A549 (cell line): ENCODE measurements around the gene TRIM45.

ENCODE experiments used
- CHD4 ChIP-seq: fragments of 200-600 bp; sonication (generic); IDR thresholded peaks from 2 replicates; pipeline ENCODE4 v1.6.1; 2016; ENCODE audit warnings: antibody characterized with exemption, mild to moderate bottlenecking, borderline replicate concordance
- CTCF ChIP-seq: fragments of >200 bp; sonication (Bioruptor Twin); formaldehyde crosslinking; IDR thresholded peaks from 3 replicates; pipeline ENCODE4 v1.5.1; 2016
- EP300 ChIP-seq, 2 experiments: fragments of >200 bp; sonication (Bioruptor Twin); formaldehyde crosslinking; IDR thresholded peaks; 2 replicates in 1 of 2; 3 replicates in 1 of 2; pipeline ENCODE4 v1.6.1; 2016 to 2017
- FOXS1 ChIP-seq: fragments of 250-450 bp; sonication (Bioruptor Pico); IDR thresholded peaks from 2 replicates; pipeline ENCODE4 v1.5.0; 2020; ENCODE audit warnings: mild to moderate bottlenecking, moderate library complexity
- JUNB ChIP-seq: fragments of >200 bp; sonication (Bioruptor Twin); formaldehyde crosslinking; IDR thresholded peaks from 2 replicates; pipeline ENCODE4 v1.6.1; 2016
- NFE2L2 ChIP-seq: fragments of 150-350 bp; conservative IDR thresholded peaks from 2 replicates; pipeline ENCODE4 v1.6.1; 2014; ENCODE audit warnings: low read length
- NR3C1 ChIP-seq: fragments of >200 bp; sonication (Bioruptor Twin); formaldehyde crosslinking; IDR thresholded peaks from 3 replicates; pipeline ENCODE4 v1.6.1; 2017
- POLR2A ChIP-seq: IDR thresholded peaks from 2 replicates; pipeline ENCODE4 v1.6.1; 2012; ENCODE audit warnings: mild to moderate bottlenecking, low read length
- RCOR1 ChIP-seq: fragments of 150-350 bp; IDR thresholded peaks from 2 replicates; pipeline ENCODE4 v1.6.1; 2014; ENCODE audit warnings: antibody characterized with exemption, low read length, low read depth
- REST ChIP-seq: fragments of 200-600 bp; sonication (generic); IDR thresholded peaks from 2 replicates; pipeline ENCODE4 v1.6.1; 2016; ENCODE audit warnings: antibody characterized with exemption, mild to moderate bottlenecking, moderate library complexity
- ZFP36 ChIP-seq: fragments of 450-650 bp; IDR thresholded peaks from 2 replicates; pipeline ENCODE4 v1.6.1; 2014; ENCODE audit warnings: borderline replicate concordance; ENCODE audit not compliant: partially characterized antibody

- no peak for TF ChIP-seq CTCF
- TF ChIP-seq RCOR1, result no peak
- no peak for TF ChIP-seq EP300 (IDR thresholded peaks at IDR 0.05)
- TF ChIP-seq ZFP36, result no peak
- TF ChIP-seq CHD4, result no peak
- no peak for TF ChIP-seq JUNB
- no peak for TF ChIP-seq NR3C1
- TF ChIP-seq POLR2A, result no peak
- TF ChIP-seq REST, result no peak
- TF ChIP-seq FOXS1 (CRISPR knock-in tag), result no peak
- no peak for TF ChIP-seq NFE2L2
Observed at GRCh38 chr1:117124661-117125060, 3.1 kb upstream of the TRIM45 start.
